HG03108 (cell line): ENCODE measurements around the gene ZAP70.
A peak's percentile ranks its signal among the peaks of the same experiment; 100 is the strongest.
"Not testable (repeated sequence)": the region's sequence is repeated elsewhere in the genome, so short reads cannot be mapped to it uniquely, and the experiment has no call there.

Source experiments
- ATAC-seq: cut with Tn5 transposase; IDR thresholded peaks from one replicate; pipeline ENCODE4 v1.9.1; 2021; ENCODE audit warnings: moderate library complexity; ENCODE audit not compliant: unreplicated experiment

Gene ZAP70

DNA sequence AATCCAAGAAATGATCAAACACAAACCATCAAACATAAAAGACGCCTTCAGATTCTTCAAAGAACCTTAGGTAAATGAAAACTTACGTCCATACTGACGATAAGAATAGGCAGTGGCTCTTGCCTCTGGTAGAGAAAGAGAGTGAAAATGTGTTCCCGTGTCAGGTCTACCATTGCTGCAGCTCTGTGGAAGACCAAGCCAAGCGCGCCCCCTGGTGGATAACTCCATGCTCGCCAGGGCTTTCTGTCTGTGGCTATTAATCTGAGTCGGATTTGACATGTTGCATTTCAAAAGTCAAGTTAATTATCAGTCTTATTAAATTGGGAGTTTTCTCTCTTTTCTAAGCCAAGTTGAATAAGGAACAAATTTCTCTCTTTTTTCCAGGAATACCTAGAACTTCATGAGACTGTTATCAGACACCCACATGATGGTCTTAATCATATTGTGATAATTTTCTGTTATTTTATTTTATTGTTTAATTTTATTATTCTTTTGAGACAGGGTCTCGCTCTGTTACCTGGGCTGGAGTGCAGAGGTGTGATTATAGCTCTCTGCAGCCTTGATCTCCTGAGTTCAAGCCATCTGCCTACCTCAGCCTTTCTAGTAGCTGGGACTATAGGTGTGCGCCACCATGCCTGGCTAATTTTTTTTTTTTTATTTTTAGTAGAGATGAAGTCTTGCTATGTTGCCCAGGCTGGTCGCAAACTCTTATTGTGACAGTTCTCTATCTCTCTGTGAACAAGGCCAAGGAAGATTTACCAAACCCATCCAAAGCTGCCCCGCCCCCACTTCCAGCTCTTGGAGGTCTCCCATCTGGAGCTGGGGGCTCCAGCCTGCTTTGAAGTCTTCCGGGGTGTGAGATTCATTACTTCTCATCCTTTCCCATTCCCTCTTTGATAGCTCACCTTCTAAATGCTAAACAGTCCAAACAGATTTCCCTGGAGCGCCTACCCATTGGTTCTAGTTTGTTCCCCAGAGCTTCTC is 15.8 kb upstream of the ZAP70 start:
- ATAC-seq, result peak; percentile 67

DNA sequence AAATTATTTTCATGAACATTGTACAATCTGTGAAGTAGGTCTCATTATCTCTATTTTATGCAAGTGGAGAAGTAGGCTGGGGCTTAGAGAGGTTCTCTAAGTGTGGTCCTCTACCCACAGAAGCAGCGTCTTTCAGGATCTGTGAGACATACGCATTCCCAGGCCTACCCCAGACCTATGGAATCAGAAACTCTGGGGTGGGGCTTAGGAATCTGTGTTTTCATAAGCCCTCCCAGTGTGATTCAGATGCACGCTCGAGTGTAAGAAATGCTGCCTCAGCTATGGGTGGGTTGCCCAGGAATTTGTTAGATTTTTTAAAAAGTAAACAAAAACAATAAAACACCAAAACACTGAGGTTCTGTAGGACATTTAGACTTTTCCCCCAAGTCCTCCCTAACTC is 14.8 kb upstream of the ZAP70 start:
- no peak for ATAC-seq

DNA sequence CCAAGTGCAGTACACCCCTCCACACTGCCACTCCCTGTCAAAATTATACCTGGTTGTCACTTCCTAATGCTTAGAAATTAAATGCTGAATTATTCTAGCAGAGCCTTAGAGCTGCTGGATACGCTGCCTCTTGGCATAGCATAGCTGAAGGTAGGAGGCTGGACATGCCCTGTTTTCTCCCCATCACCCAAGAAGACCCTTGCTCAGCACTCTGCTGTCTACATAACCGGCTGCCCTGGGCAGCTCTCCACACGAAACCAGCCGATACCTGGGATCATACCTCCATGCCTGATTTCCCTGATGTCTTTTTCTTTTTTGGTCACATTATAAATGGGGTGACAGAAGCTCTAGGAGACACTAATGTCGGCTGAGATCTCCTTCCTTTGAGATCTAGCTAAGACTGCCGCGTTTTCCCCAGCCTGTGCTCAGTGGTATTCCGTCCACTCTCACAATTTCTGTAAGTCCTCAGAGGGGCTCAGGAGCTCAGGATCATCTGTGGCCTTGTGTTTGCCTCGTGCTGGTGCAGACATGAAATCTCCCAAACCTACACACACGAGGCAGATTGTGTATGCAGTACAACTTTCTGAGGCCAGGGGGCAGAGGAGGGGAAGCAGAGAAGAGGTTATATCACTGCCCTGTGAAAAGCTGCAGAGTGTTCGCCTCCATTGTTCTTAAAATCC is 13.5 kb upstream of the ZAP70 start:
- ATAC-seq, result no peak

DNA sequence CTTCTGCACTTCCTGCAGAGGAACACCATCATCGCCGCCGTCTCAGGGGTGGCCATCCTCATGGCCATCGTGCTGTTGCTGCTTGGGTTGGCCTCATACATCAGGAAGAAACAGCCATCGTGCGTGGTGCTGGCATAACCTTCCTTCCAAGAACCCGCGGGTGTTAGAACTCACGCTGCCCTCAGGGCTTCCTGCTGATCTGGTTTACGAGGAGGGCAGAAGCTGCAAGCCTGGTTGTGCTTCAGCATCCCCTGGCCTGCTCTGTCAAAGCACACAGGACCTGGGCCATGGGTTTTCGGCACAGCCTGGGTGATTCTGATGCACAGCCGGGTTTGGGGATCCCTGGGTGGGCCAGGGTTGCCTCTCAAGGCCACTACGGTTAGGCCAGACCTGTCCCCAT is 12.2 kb upstream of the ZAP70 start:
- no peak for ATAC-seq

GRCh38 chr2:97701851-97702465 is 11.4 kb upstream of the ZAP70 start:
- ATAC-seq, result no peak

DNA sequence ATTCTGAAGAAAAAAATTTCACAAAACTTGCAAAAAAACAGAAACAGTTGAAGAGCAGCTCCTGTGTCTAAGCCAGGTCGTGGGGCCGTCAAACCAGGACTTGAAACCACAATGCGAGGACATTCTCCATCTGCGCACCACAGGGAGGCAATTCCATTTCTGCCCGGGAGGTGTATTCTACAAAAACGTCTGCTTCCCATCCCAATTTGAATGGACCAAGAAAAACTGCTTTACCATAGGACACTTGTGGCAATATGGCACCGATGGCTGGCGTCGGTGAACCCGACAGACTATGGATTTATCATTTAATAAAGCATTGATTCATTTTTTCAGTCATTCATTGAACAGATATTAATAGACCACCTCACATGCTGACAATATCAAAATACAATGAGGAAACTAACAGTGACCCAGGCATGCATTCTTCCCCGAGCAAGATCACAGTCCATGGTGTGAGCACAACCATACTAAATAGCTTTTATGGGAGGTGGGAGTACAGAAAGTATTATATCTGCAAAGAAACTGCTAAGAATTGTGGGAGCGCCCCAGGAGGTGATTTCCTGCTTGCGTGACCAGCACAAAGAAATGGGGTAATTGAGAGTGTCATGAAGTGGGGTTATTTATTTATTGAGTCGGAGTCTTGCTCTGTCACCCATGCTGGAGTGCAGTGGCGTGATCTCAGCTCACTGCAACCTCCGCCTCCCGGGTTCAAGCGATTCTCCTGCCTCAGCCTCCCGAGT is 10.5 kb upstream of the ZAP70 start:
- no peak for ATAC-seq

- ATAC-seq, result no peak
These were observed 9.6 kb upstream of the ZAP70 start for GRCh38 chr2:97703741-97704140.

- no peak for ATAC-seq
These were observed 8.4 kb upstream of the ZAP70 start for GRCh38 chr2:97704989-97705388.

DNA sequence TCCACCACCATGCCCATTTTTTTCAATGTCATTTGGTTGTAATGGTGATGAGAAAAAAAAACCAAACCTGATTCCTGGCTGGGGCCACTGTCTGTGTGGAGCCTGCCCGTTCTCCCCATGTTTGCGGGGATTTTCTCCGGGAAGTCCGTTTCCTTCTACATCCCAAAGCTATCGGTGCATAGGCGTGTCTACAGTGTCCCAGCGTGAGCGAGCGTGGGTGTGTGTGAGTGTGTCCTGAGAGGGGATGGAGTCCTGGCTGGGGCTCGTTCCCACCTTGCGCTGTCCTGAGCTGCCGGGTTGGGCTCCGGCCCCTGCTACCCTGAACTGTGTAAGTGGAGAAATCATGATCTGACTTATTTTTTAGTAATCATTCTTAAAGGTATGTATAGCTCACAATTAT is 7.3 kb upstream of the ZAP70 start:
- no peak for ATAC-seq

GRCh38 chr2:97706708-97707345 is 6.5 kb upstream of the ZAP70 start:
- ATAC-seq, result no peak

DNA sequence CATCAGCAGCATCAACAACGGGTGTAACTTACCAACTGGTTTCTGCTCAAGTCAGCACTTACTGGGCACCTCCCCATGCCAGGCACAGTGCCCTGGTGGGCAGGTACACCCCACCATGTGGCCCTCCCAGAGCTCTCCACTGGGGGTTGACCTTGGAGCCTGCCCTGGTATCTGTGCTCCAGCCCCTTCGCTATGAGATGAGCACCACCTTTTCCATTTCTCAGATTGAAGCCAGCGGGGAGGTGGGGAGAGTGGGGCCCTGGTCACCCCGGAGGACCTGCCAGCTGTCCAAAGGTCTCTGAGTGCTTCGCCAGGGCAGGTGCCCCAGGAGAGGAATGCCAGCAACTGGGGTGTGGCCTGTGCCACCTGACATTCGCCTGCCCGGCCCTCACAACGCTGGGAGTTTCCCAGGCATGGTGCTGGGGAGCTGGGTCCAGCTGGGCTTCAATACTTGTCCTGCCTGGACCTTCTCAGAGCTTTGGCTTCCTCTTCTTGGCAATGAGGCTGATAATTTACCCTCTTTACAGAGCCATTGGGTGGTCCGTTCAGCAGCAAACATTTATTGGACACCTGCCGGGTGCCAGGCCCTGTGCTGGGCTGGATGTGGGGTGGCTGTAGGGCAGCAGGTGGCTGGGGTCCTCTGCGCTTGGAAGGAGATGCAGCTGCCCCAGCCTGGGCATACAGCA is 5.9 kb upstream of the ZAP70 start:
- ATAC-seq, result no peak

DNA sequence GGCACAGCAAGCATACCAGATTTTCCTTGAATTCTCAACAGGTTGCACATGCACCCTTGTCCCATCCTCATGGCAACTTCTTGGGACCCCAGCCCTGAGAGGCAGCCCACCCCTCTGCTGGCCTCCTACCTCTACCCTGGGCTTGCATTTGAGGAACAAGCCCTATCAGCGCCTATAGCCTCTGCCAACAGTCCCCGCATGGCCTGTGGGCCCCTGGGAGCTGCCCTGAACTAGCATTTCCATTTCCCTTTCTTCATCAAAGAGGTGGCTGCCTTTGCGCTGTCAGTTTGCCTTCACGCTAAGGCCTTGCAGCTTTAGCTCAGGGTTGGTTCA is 5.4 kb upstream of the ZAP70 start:
- no peak for ATAC-seq

DNA sequence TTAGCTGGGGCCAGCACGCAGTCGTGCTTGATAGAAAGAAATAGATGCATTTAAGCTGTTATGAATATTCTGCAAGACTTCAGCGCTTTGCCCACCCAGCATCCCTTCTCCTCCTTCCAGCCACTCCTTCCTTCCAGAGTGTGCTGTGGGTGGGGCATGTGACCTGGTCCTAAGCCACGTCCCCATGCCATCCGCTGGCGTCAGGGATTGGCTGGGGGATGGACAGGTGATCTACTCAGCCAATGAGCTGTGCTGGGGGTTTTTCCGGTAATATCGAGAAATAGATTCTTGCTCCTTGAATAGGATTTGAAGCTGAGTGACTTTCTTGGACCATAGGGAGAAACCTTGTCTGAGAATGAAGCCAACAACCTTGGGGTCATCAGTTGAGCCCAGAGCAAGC is 4.8 kb upstream of the ZAP70 start:
- no peak for ATAC-seq

DNA sequence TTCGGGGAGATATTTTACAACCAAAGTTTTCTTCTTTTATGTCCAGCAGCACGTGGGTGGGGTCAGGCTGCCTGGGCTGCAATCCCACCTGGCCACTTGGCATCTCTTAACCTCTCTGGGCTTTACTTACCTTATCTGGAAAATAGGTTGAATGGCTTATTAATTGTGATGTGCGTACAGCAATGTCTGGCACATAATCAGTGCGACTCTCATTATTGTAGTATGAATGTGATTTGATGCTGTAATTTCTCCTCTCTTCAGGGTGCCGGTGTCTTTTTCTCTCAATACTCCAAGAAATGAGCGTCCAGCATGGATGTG is 2.0 kb upstream of the ZAP70 start:
- ATAC-seq, result no peak

- not testable (repeated sequence) for ATAC-seq
These were observed 1.2 kb upstream of the ZAP70 start for GRCh38 chr2:97712175-97712574.

- no peak for ATAC-seq
These were observed 582 bp upstream of the ZAP70 start for GRCh38 chr2:97712693-97713295.

GRCh38 chr2:97714084-97714949 is 941 bp downstream of the ZAP70 start:
- no peak for ATAC-seq

- ATAC-seq, result no peak
These were observed 1.7 kb downstream of the ZAP70 start for GRCh38 chr2:97714950-97715652.
